Stimulated activated CD8-positive, alpha-beta memory T cell treated with anti-CD3 and anti-CD28 coated beads, Interleukin-7, amount 100 ng/mL, for 4 hours (primary cell): ENCODE data around the gene HTR3B.
"Not testable (repeated sequence)": the region's sequence is repeated elsewhere in the genome, so short reads cannot be mapped to it uniquely, and the experiment has no call there.

Source experiments
- DNase-seq, 2 donors: peaks; one replicate each; pipeline ENCODE4 v3.0.0-alpha.2; 2020; ENCODE audit warnings: low read depth in 2 of 2

HTR3B gene

GRCh38 chr11:113904379-113905101 is at the start of gene HTR3B:
Gene HTR3B (plus strand): TSS chr11:113904796. CDS start chr11:113904934, 138 bp downstream.
- no peak for DNase-seq

GRCh38 chr11:113855803-113856202 is 48.8 kb upstream of the HTR3B start:
- DNase-seq = no peak

GRCh38 chr11:113856966-113857759 is 47.4 kb upstream of the HTR3B start:
- no peak for DNase-seq

- DNase-seq = no peak
Observed at GRCh38 chr11:113859665-113860064, 44.9 kb upstream of the HTR3B start.

- no peak for DNase-seq
Observed at GRCh38 chr11:113862435-113862834, 42.2 kb upstream of the HTR3B start.

GRCh38 chr11:113864410-113864809 is 40.2 kb upstream of the HTR3B start:
- DNase-seq = no peak

- no peak for DNase-seq
Observed at GRCh38 chr11:113865873-113866272, 38.7 kb upstream of the HTR3B start.

- DNase-seq = no peak
Observed at GRCh38 chr11:113867843-113868503, 36.6 kb upstream of the HTR3B start.

- DNase-seq = no peak
Observed at GRCh38 chr11:113871336-113871735, 33.3 kb upstream of the HTR3B start.

GRCh38 chr11:113873236-113873626 is 31.4 kb upstream of the HTR3B start:
- DNase-seq = no peak

- DNase-seq = no peak
Observed at GRCh38 chr11:113874096-113874495, 30.5 kb upstream of the HTR3B start.

GRCh38 chr11:113874581-113875233 is 29.9 kb upstream of the HTR3B start:
- DNase-seq = peak in 1 of 2 donors; percentile 2

GRCh38 chr11:113875234-113876073 is 29.1 kb upstream of the HTR3B start, which contains the start of gene USP28:
Gene USP28 (minus strand): TSS chr11:113875572. CDS start chr11:113875501, 71 bp downstream.
- peak; percentile 50 to 78 for DNase-seq

- no peak for DNase-seq
Observed at GRCh38 chr11:113876074-113876797, 28.4 kb upstream of the HTR3B start.

- no peak for DNase-seq
Observed at GRCh38 chr11:113876798-113877669, 27.6 kb upstream of the HTR3B start.

GRCh38 chr11:113877670-113878055 is 26.9 kb upstream of the HTR3B start:
- DNase-seq = no peak

GRCh38 chr11:113879446-113879845 is 25.1 kb upstream of the HTR3B start:
- not testable (repeated sequence) for DNase-seq

- no peak for DNase-seq
Observed at GRCh38 chr11:113880971-113881370, 23.6 kb upstream of the HTR3B start.

GRCh38 chr11:113881856-113882255 is 22.7 kb upstream of the HTR3B start:
- DNase-seq = no peak
